Measurements from ENCODE around the gene MTHFR.

GRCh38 chr1:11781297-11781696 is 24.5 kb downstream of the MTHFR start:
- TF ChIP-seq EZH2 (IDR thresholded peaks at IDR 0.05; ENCODE audit: low read depth) (no peak), CTCF (conservative IDR thresholded peaks at IDR 0.05) (no peak)

Data from PC-9 (cell line).